Measurements from ENCODE around the gene GIMAP8. TPM values are rescaled to one million over a fixed set of nuclear protein-coding genes. Genes with fewer than 3 reads are reported as not detected.

Gene GIMAP8
- total RNA-seq, 2 donors from 2014 or later, result not detected

DNA sequence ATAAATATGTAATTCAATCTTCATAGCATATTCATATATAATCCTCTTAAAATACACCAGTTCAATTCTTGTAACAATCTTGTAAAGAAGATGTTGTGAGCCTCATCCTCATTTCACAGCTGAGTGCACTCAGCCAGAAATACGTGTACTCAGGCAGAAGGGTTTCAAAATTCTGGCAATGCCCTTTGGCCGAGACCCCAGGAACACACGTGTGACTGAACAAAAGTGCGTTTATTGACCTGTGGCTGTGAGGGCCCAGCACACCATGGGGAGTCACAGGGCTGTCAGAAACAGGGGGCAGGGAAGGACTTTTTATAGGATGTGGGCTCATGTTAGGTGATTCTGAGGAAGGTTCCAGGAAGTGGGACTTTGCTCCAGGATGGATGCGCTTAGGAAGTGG is 21.5 kb downstream of the GIMAP8 start:
- no peak overlapping the region for H3K27ac ChIP-seq (ENCODE audit: low read depth, low read length)
- no peak overlapping the region for H3K9ac ChIP-seq (ENCODE audit: extremely low read depth, low read length, poor library complexity, severe bottlenecking)
- H3K4me1 ChIP-seq (ENCODE audit: control insufficient read depth, insufficient read depth, low read length), result no peaks in the 10 kb centered on the region
- H3K27me3 ChIP-seq (ENCODE audit: control insufficient read depth, insufficient read depth, low read length, poor library complexity, severe bottlenecking), result no peaks in the 10 kb centered on the region
- Mint-ChIP-seq H3K4me3 (no peak overlapping the region), H3K9me3 (no peaks in the 10 kb centered on the region), H3K27ac (no peak overlapping the region), H3K36me3 (ENCODE audit: low read depth) (no peaks in the 10 kb centered on the region), H3K27me3 (ENCODE audit: insufficient read depth) (peaks cover 21% of the 10 kb centered on the region), H3K4me1 (no peaks in the 10 kb centered on the region)
- 87 to 88% methylated on average over 4 to 5 of the region's 5 CpGs for WGBS, 2 experiments (ENCODE audit: insufficient coverage in 1 of 2, insufficient read length in 1 of 2)
- TF ChIP-seq, protein P1, sequence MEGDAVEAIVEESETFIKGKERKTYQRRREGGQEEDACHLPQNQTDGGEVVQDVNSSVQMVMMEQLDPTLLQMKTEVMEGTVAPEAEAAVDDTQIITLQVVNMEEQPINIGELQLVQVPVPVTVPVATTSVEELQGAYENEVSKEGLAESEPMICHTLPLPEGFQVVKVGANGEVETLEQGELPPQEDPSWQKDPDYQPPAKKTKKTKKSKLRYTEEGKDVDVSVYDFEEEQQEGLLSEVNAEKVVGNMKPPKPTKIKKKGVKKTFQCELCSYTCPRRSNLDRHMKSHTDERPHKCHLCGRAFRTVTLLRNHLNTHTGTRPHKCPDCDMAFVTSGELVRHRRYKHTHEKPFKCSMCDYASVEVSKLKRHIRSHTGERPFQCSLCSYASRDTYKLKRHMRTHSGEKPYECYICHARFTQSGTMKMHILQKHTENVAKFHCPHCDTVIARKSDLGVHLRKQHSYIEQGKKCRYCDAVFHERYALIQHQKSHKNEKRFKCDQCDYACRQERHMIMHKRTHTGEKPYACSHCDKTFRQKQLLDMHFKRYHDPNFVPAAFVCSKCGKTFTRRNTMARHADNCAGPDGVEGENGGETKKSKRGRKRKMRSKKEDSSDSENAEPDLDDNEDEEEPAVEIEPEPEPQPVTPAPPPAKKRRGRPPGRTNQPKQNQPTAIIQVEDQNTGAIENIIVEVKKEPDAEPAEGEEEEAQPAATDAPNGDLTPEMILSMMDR (conservative IDR thresholded peaks at IDR 0.05), result no peak
- no peaks in the 10 kb centered on the region for H3K9me3 ChIP-seq (ENCODE audit: control insufficient read depth, low read length)
- DNase-seq, result no peak
- H3K4me3 ChIP-seq (ENCODE audit: low read length), result no peak overlapping the region
- H3K36me3 ChIP-seq (ENCODE audit: control insufficient read depth, insufficient read depth, low read length), result no peaks in the 10 kb centered on the region

DNA sequence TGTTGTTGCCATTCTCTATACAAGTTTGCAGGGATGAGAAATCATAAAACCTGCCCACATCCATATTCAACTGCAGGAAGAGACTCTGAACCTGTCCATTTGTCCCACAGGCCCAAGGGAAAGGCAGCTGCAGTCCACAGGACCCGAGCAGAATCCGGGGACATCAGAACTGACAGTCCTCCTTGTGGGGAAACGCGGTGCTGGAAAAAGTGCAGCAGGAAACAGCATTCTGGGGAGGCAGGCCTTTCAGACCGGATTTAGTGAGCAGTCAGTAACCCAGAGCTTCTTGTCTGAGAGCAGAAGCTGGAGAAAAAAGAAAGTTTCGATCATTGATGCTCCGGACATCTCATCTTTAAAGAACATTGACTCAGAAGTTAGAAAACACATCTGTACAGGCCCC is 23.5 kb downstream of the GIMAP8 start:
- no peaks in the 10 kb centered on the region for H3K36me3 ChIP-seq (ENCODE audit: control insufficient read depth, insufficient read depth, low read length)
- Mint-ChIP-seq H3K9me3 (no peaks in the 10 kb centered on the region), H3K4me3 (no peak overlapping the region), H3K27me3 (ENCODE audit: insufficient read depth) (peaks cover 13% of the 10 kb centered on the region), H3K4me1 (no peaks in the 10 kb centered on the region), H3K36me3 (ENCODE audit: low read depth) (no peaks in the 10 kb centered on the region), H3K27ac (no peak overlapping the region)
- no peaks in the 10 kb centered on the region for H3K9me3 ChIP-seq (ENCODE audit: control insufficient read depth, low read length)
- no peak overlapping the region for H3K4me3 ChIP-seq (ENCODE audit: low read length)
- H3K27ac ChIP-seq (ENCODE audit: low read depth, low read length), result no peak overlapping the region
- H3K4me1 ChIP-seq (ENCODE audit: control insufficient read depth, insufficient read depth, low read length), result no peaks in the 10 kb centered on the region
- 92 to 94% methylated on average over 5 to 7 of the region's 7 CpGs for WGBS, 2 experiments (ENCODE audit: insufficient coverage in 1 of 2, insufficient read length in 1 of 2)
- TF ChIP-seq, protein P1 (conservative IDR thresholded peaks at IDR 0.05), result no peak
- no peaks in the 10 kb centered on the region for H3K27me3 ChIP-seq (ENCODE audit: control insufficient read depth, insufficient read depth, low read length, poor library complexity, severe bottlenecking)
- no peak overlapping the region for H3K9ac ChIP-seq (ENCODE audit: extremely low read depth, low read length, poor library complexity, severe bottlenecking)
- DNase-seq, result no peak

DNA sequence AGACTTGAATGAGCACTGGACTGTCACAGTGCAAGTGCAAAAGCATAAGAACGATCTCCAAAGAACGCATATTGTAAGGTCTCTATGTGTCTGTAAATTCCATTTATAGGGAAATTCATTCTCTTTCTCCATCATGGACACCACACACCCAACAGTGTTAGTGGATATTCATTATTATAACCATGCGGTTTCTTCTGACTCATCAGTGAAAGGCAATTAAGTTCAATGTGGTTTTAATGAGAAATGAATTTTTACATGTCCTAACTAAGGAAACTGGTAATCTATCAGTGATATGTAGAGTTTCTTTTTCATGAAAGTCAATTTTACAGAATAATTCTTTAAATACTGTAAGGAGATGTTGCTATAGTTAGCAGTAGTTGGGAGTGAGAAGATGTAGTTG is 25.9 kb downstream of the GIMAP8 start:
- Histone ChIP-seq H3K27ac (ENCODE audit: low read depth, low read length) (no peak overlapping the region), H3K27me3 (ENCODE audit: control insufficient read depth, insufficient read depth, low read length, poor library complexity, severe bottlenecking) (no peaks in the 10 kb centered on the region), H3K4me1 (ENCODE audit: control insufficient read depth, insufficient read depth, low read length) (no peaks in the 10 kb centered on the region), H3K36me3 (ENCODE audit: control insufficient read depth, insufficient read depth, low read length) (no peaks in the 10 kb centered on the region), H3K4me3 (ENCODE audit: low read length) (no peak overlapping the region), H3K9ac (ENCODE audit: extremely low read depth, low read length, poor library complexity, severe bottlenecking) (no peak overlapping the region), H3K9me3 (ENCODE audit: control insufficient read depth, low read length) (no peaks in the 10 kb centered on the region)
- Mint-ChIP-seq H3K36me3 (ENCODE audit: low read depth) (no peaks in the 10 kb centered on the region), H3K27me3 (ENCODE audit: insufficient read depth) (peaks cover 10% of the 10 kb centered on the region), H3K4me1 (no peaks in the 10 kb centered on the region), H3K27ac (no peak overlapping the region), H3K9me3 (no peaks in the 10 kb centered on the region), H3K4me3 (no peak overlapping the region)
- TF ChIP-seq, protein P1 (conservative IDR thresholded peaks at IDR 0.05), result no peak
- no peak for DNase-seq
- WGBS, 2 experiments (ENCODE audit: insufficient coverage in 1 of 2, insufficient read length in 1 of 2), result 100% methylated on average over 3 of the region's 3 CpGs; no CpG with 5 or more reads in 1 of the 2 experiments
